Heart left ventricle (tissue), 13 donors: ENCODE measurements around the gene FNDC3B.

Experiments
- POLR2A ChIP-seq, 2 donors: fragments of 450-650 bp; IDR thresholded peaks; one replicate each; pipeline ENCODE4 v1.6.1; 2017; ENCODE audit warnings: antibody characterized with exemption in 2 of 2, mild to moderate bottlenecking in 2 of 2, moderate library complexity in 2 of 2
- TF ChIP-seq, protein P1 (sequence below), 12 donors: fragments of 200-600 bp; sonication (generic) in 4 of 12; IDR thresholded peaks; one replicate each; pipeline versions ENCODE4 v1.5.0 to v1.8.0; 2018 to 2022; ENCODE audit warnings: antibody characterized with exemption in 12 of 12, mild to moderate bottlenecking in 5 of 12
- donor health status: ischemic (EF 13 %, LVEDD 7.1; RV severe dilation, severe dysfunction).
- donor health status: DM: no; HTN: yes; CAD: no.
- donor health status: DM: no; HTN: no; CAD: no.
- donor health status: ischemic (EF 25% LVEDD 6.9; RV normal size, moderate dysfunction).
- donor health status: ischemic (EF 25% LVEDD 5.7; RV mildly dilated, moderate dysfunction).
- donor health status: ischemic (EF 35%, LVEDD 5.7; RV mildly dilated, moderate dysfunction).
- donor health status: nonischemic (EF 11% LVEDD 7.7; RV severe dilation, severe dysfunction).
- donor health status: DM: yes; HTN: yes; CAD: no.
- donor health status: PGD.
- donor health status: ischemic (EF 29% LVEDD 5.4; RV normal size, mild dysfunction).
- donor health status: nonischemic (EF 23%, LVEDD 6.1; RV moderate dilation, normal function).

DNA sequence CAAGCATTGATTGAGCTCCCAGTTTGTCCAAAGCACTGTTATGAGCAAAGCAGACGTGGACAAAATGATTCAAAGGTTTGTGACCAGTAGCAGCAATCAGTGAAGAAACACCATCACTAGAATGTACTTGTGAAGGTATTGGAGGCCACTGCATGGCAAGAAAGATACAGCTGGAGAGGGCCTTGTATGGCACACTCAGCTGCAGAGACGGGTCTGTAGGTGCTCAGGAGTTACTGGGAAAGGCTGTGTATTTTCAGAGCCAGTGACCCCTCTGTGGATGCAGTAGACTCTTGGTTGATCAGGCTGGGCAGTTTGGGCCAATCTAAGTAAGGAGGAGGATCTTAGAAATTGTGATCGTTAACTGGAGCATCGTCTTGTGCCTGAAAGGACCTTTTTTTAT lies 288.9 kb downstream of the FNDC3B start:
- TF ChIP-seq, protein P1, sequence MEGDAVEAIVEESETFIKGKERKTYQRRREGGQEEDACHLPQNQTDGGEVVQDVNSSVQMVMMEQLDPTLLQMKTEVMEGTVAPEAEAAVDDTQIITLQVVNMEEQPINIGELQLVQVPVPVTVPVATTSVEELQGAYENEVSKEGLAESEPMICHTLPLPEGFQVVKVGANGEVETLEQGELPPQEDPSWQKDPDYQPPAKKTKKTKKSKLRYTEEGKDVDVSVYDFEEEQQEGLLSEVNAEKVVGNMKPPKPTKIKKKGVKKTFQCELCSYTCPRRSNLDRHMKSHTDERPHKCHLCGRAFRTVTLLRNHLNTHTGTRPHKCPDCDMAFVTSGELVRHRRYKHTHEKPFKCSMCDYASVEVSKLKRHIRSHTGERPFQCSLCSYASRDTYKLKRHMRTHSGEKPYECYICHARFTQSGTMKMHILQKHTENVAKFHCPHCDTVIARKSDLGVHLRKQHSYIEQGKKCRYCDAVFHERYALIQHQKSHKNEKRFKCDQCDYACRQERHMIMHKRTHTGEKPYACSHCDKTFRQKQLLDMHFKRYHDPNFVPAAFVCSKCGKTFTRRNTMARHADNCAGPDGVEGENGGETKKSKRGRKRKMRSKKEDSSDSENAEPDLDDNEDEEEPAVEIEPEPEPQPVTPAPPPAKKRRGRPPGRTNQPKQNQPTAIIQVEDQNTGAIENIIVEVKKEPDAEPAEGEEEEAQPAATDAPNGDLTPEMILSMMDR (IDR thresholded peaks at IDR 0.05), result no peak
- TF ChIP-seq POLR2A (IDR thresholded peaks at IDR 0.05), result no peak
